ENCODE data around the gene XYLT1.
"Not testable (repeated sequence)": the region's sequence is repeated elsewhere in the genome, so short reads cannot be mapped to it uniquely, and the experiment has no call there.

XYLT1 gene

GRCh38 chr16:17354685-17355084, 116.1 kb downstream of the XYLT1 start:
- DNase-seq: no peak

- no peak for DNase-seq
These were observed 116.6 kb downstream of the XYLT1 start for GRCh38 chr16:17354141-17354601.

GRCh38 chr16:17353561-17353960, 117.2 kb downstream of the XYLT1 start:
- no peak for DNase-seq

- DNase-seq: no peak
These were observed 119.2 kb downstream of the XYLT1 start for GRCh38 chr16:17351441-17352035.

GRCh38 chr16:17350207-17350606, 120.6 kb downstream of the XYLT1 start:
- no peak for DNase-seq

GRCh38 chr16:17348826-17349225, 121.9 kb downstream of the XYLT1 start:
- DNase-seq: no peak

- DNase-seq: no peak
These were observed 122.5 kb downstream of the XYLT1 start for GRCh38 chr16:17348042-17348783.

GRCh38 chr16:17347624-17348023, 123.1 kb downstream of the XYLT1 start:
- DNase-seq: no peak

- DNase-seq: no peak
These were observed 123.9 kb downstream of the XYLT1 start for GRCh38 chr16:17346621-17347569.

GRCh38 chr16:17345043-17345442, 125.7 kb downstream of the XYLT1 start:
- no peak for DNase-seq

GRCh38 chr16:17343728-17344127, 127.0 kb downstream of the XYLT1 start:
- no peak for DNase-seq

- no peak for DNase-seq
These were observed 127.7 kb downstream of the XYLT1 start for GRCh38 chr16:17343028-17343427.

- DNase-seq: no peak
These were observed 128.7 kb downstream of the XYLT1 start for GRCh38 chr16:17342031-17342430.

GRCh38 chr16:17340804-17341203, 130.0 kb downstream of the XYLT1 start:
- no peak for DNase-seq

- peak; percentile 79 for DNase-seq
These were observed 130.8 kb downstream of the XYLT1 start for GRCh38 chr16:17339764-17340541.

- DNase-seq: no peak
These were observed 132.5 kb downstream of the XYLT1 start for GRCh38 chr16:17338244-17338643.

- no peak for DNase-seq
These were observed 134.2 kb downstream of the XYLT1 start for GRCh38 chr16:17336530-17336900.

GRCh38 chr16:17335826-17336529, 134.8 kb downstream of the XYLT1 start:
- no peak for DNase-seq

- not testable (repeated sequence) for DNase-seq
These were observed 135.4 kb downstream of the XYLT1 start for GRCh38 chr16:17335406-17335805.

- no peak for DNase-seq
These were observed 136.7 kb downstream of the XYLT1 start for GRCh38 chr16:17334096-17334495.

- no peak for DNase-seq
These were observed 137.5 kb downstream of the XYLT1 start for GRCh38 chr16:17333229-17333628.

GRCh38 chr16:17331991-17332390, 138.8 kb downstream of the XYLT1 start:
- DNase-seq: no peak

Data from islet precursor cell (in vitro differentiated cells).